Dedifferentiated amniotic fluid mesenchymal stem cell (primary cell): ENCODE measurements around the gene CRYBB1.

Experiments
- DNase-seq: peaks from one replicate; pipeline ENCODE4 v3.0.0-alpha.2; 2016; ENCODE audit errors: extremely low spot score

The CRYBB1 gene

DNA sequence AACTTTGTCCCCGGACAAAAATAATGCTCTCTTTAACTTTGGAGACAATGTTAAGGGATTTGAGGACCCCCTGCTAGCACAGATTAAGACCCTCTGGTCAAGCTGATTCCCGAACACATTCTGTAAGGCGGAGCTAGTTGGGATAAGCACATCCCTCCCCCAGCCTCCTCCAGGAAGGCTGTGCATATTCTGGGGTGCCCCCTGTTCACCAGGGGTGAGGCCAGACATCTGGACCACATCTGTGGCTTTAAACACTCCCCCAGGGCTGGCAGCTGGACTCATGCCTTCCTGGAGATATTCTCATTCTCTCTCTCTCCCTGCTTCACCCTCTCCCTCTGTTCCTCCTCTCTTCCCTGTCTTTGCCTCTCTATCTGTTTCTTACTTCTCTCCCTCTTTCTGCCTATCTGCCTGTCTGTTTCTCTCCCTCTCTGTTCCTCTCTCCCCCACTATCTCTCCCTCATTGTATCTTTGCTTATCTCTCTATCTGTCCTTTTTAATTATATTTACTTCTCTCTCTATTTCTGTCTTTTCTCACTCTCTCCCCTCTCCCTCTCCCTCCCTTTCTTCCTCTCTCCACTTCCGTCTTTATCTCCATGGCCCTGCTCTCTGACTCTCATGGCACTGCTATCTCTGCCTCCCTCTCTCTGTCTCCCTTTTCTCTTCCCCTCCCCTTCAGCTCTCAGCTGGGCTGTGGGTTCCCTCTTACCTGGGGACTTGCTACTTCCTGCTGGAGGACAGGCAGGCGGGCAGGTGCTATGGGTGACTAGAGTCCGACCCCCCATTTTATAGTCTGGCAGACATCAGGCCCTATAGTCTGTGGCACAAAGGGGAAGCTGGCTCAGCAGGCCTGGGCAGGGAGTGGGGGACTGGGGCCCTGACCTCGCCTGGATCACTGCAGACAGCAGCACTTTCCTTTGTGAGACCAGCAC, at the start of gene CRYBB1:
Gene CRYBB1, minus strand, starts transcription at position 757 of the 929 bp plus-strand sequence. CDS start 1,708 bp downstream, outside the sequence.
- no peak for DNase-seq

DNA sequence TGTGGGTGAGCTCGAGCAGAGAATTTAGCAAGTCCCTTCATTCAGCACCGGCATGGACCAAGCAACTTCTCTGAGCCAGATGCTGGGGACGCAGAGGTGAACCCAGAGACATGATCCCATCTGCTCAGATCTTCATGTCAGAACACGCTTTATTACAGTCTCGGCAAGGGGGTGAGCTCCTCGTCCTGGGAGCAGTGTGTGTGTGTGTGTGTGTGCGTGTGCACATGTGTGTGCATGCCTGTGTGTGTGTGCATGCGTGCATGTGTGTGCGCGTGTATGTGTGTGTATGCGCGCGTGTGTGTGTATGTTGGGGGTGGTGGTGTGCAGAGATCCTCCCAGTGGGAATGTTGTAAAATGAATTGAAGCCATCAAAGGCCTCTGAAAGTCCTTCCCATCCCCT, 49.3 kb upstream of the CRYBB1 start:
- no peak for DNase-seq

DNA sequence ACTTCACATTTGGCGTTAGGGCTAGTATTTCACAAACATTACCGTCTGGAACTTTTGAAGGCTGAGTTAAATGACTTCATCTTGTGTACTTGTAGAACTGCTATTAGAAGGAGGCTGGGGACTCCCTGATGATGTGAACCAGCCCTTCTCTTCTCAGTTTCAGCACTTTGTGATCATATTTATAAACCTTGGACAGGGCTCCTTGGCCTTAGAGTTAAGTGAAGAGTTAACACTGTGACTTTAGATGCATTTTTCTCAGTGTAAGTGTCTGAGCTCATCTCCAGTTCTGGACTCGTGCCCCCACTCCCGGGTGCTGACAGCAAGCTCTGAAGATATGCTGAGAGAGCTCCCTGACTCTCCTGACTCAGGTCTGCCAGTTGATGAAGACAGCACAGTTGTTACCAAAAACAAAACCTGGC, 48.0 kb upstream of the CRYBB1 start:
- DNase-seq = no peak

DNA sequence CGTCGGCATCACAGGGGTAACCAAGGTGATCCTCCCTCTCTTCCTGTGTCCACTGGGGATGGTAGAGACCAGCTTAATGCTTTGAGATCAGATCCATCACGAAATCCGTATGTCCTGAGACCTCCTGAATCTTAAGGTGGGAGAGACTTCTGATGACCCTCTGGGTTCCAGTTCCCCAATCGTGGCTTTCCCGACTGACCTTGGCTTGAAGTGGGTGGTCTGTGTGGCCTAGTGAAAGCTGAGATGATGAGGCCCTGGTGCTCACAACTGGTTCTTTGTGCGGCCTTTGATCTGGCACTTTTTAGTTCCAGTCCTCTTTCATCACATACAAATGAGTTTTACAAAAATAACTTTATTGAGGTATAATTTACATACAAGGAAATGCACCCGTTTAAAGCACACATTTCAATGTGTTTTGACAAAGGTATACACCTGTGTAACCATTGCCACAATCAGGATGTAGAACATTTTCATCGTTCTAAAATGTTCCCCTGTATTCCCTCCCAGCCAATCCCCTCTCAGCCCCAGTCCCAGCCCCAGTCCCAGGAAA, 45.6 kb upstream of the CRYBB1 start:
- DNase-seq = no peak

DNA sequence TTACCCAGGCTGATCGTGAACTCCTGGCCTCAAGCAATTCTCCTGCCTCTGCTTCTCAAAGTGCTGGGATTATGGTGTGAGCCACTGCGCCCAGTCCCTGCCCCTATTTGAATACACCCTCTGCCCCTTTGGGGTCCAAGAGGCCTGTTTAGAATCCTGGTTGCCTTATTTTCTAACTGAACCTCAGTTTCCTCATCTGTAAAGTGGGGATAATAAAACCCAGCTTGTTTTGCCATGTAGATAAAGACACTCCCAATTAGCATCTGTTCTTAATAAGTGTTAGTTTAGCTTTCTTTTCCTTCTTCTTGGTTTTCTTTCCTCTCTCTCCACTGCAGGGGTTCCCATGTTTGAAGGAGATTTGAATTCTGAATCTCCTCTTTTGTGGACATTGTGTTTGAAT, 44.3 kb upstream of the CRYBB1 start:
- DNase-seq = no peak

- DNase-seq = no peak
These were observed 43.2 kb upstream of the CRYBB1 start for GRCh38 chr22:26660961-26661578.

DNA sequence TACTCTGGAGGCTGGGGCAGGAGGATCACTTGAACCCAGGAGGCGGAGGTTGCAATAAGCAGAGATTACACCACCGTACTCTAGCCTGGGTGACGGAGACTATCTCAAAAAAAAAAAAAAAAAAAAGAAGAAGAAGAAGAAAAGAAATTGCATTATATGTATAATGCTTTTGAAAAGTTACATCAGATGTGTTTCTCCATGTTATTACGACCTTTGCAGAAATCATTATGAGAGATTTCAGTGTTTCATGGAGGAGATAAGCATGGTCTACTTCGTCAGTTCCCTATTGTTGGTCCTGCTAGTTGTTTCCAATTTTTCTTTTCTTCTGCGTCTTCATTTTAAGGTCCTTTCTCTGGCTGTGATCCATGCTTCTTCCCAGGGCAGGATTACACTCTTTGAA, 42.5 kb upstream of the CRYBB1 start:
- no peak for DNase-seq

GRCh38 chr22:26658671-26659478, 41.0 kb upstream of the CRYBB1 start:
- DNase-seq = peak; percentile 69

GRCh38 chr22:26658161-26658560, 40.3 kb upstream of the CRYBB1 start:
- DNase-seq = no peak

- no peak for DNase-seq
These were observed 39.3 kb upstream of the CRYBB1 start, which contains the start of gene MIAT for GRCh38 chr22:26656891-26657851. Gene MIAT (plus strand): TSS chr22:26657588.

- no peak for DNase-seq
These were observed 34.0 kb upstream of the CRYBB1 start for GRCh38 chr22:26651815-26652214.

- DNase-seq = no peak
These were observed 33.0 kb upstream of the CRYBB1 start for GRCh38 chr22:26650722-26651421.

- no peak for DNase-seq
These were observed 30.9 kb upstream of the CRYBB1 start for GRCh38 chr22:26648528-26649388.

DNA sequence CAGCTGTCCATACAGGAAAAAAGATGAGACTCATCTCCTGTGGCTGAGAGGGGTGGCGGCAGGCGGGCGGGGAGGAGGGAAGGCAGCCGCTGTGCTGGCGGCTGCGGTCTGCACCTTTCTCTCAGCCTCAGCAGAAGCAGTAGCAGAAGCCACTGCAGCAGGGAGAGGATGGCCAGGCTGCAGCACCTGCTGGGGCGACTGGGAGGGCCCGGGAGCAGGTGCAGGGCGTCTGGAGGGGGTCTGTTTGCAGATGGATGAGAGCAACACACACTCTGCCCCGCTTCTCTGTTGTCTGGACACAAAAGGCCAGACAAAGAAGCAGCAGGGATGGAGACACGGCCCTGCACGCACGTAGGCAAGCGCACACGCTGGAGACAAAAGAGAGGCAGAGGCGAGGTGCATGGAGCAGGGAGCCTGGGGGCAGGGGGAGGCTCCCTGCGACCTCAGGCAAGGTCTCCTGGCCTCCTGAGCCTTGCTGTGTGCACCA, 30.2 kb upstream of the CRYBB1 start:
- no peak for DNase-seq

- no peak for DNase-seq
These were observed 28.3 kb upstream of the CRYBB1 start for GRCh38 chr22:26646158-26646557.

DNA sequence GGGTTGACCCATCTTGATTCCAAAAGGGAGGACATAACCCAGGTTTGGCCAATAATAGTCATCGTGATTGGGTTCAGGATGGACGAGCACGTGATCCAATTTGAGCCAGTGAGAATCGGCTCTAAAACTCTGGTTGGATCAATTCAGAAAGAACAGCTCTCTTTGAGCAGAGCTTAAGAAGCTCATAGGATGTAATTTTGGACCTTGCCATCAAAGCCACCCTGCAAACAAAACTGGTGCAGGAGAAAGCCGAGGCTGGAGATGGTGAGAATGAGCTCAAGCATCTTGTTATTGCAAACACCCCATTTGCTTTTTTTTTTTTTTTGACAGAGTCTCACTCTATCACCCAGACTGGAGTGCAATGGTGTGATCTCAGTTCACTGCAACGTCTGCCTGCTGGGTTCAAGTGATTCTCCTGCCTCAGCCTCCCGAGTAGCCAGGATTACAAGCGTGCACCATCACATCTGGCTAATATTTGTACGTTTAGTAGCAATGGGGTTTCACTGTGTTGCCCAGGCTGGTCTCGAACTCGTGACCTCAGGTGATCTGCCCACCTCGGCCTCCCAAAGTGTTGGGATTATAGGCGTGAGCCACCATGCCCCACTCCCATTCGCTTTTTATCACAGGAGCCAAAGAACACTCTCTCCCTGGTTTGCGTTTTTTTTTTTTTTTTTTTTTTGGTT, 25.7 kb upstream of the CRYBB1 start:
- no peak for DNase-seq

DNA sequence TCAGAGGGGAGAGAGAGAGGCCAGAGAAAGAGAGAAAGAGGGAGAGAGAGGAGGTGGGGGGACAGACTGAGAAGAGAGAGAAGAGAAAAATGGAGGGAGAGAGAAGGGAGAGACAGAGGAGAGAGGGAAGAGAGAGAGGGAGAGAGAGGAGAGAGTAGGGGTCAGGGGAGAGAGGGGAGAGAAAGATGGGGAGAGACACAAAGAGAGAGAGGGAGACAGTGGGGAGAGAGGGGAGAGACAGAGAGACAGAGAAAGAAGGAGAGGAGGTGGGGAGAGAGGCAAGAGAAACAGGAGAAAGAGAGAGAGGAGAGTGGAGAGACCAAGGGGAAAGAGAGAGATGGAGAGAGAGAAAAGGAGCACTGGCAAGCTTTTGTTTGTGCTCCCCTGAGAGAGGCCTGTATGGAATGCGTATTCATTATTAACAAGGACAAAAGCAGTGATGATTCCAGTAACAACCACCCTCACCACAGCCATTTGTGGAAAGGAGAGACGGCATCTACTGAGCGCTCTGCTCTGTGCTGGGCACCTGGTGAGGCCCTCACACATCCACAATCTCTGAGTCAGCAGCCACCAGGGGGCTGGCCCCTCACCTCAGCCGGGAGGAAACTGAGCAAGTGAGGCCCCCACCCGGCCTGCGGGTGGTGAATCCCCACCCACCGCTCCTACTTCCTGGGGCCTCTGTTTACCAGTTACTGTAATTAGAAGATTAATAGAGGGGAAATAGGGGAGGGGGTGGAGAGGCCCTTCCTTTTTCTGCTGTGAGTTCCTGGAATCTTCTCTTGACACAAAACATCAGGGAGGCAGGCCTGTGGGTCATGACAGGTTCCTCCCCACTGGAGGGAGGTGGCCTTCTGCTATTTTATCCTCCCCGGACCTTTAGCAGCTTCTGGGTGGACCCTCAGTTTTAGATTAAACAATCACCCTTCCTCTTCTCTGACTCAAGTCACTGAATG, 24.9 kb upstream of the CRYBB1 start:
- DNase-seq = no peak
